ENCODE measurements around the gene IQSEC1.

- TF ChIP-seq CTCF (conservative IDR thresholded peaks at IDR 0.05 in 1 of 2, IDR thresholded peaks at IDR 0.05 in 1 of 2; ENCODE audit: low read depth in 1 of 2, low read length in 2 of 2) (no peak), EZH2 (IDR thresholded peaks at IDR 0.05; ENCODE audit: low read length, missing control alignments) (no peak)
Measured at GRCh38 chr3:12922881-12923431, 150.3 kb downstream of the IQSEC1 start.
